ENCODE measurements around the gene PLPP6. TPM values are rescaled to one million over a fixed set of nuclear protein-coding genes. Genes with fewer than 3 reads are reported as not detected.

PLPP6 gene
- total RNA-seq, 4 donors from 2014 or later: 2.5 to 3.1 (median 2.5) TPM

DNA sequence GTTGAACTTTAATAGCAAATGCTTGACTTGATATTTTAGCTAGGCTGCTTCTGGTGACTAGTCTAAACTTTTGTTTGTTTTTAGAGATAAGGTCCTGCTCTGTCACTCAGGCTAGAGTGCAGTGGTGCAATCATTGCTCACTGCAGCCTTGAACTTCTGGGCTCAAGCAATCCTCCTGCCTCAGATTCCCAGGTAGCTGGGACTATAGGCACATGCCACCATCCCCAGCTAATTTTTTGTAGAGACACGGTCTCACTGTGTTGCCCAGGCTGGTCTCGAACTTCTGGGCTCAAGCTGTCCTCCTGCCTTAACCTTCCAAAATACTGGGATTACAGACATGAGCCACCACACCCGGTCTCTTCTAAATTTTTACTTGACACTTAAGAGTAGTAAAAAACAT, 38.0 kb downstream of the PLPP6 start:
- Histone ChIP-seq H3K9me3 (no peaks in the 10 kb centered on the region), H3K36me3 (peaks cover 0 to 75% of the 10 kb centered on the region in 2 donors), H3K4me1 (peaks cover 0 to 6% of the 10 kb centered on the region in 2 donors), H3K4me3 (no peak overlapping the region), H3K27ac (no peak overlapping the region), H3K27me3 (no peaks in the 10 kb centered on the region)
- intact Hi-C loops (cut with DNase I; ENCODE audit: low total_unique reads): no loop called here
- in situ Hi-C loops (cut with MboI; ENCODE audit: low sequenced_read_pairs in 4 of 4): loop anchor here in 1 of 4 donors (25.0 kb wide), 1 partner anchor 112 kb away; no protein-coding TSS in a partner anchor
- no peak for DNase-seq
- no peak for ATAC-seq
- TF ChIP-seq POLR2A (IDR thresholded peaks at IDR 0.05): no peak
- TF ChIP-seq CTCF (IDR thresholded peaks at IDR 0.05 in 4 of 5, conservative IDR thresholded peaks at IDR 0.05 in 1 of 5): no peak

- Histone ChIP-seq H3K27me3 (no peaks in the 10 kb centered on the region), H3K9me3 (no peaks in the 10 kb centered on the region), H3K4me3 (no peak overlapping the region), H3K4me1 (peaks cover 0 to 6% of the 10 kb centered on the region in 2 donors), H3K27ac (peak overlapping the region in 1 of 4 donors; percentile 20), H3K36me3 (peaks cover 0 to 82% of the 10 kb centered on the region in 2 donors)
- TF ChIP-seq CTCF (IDR thresholded peaks at IDR 0.05 in 4 of 5, conservative IDR thresholded peaks at IDR 0.05 in 1 of 5) (no peak), POLR2A (IDR thresholded peaks at IDR 0.05) (no peak)
- in situ Hi-C loops (cut with MboI; ENCODE audit: low sequenced_read_pairs in 4 of 4) (loop anchor here in 1 of 4 donors (25.0 kb wide), 1 partner anchor 111 kb away; no protein-coding TSS in a partner anchor), intact Hi-C loops (cut with DNase I; ENCODE audit: low total_unique reads) (no loop called here)
- ATAC-seq (no peak), DNase-seq (no peak)
These were observed 38.8 kb downstream of the PLPP6 start for GRCh38 chr9:4700932-4701331.

GRCh38 chr9:4701526-4701925, 39.4 kb downstream of the PLPP6 start:
- Histone ChIP-seq H3K36me3 (peaks cover 0 to 84% of the 10 kb centered on the region in 2 donors), H3K4me3 (no peak overlapping the region), H3K27me3 (no peaks in the 10 kb centered on the region), H3K9me3 (no peaks in the 10 kb centered on the region), H3K4me1 (peaks cover 0 to 6% of the 10 kb centered on the region in 2 donors), H3K27ac (peak overlapping the region in 2 of 4 donors; percentile 4 to 20)
- in situ Hi-C loops (cut with MboI; ENCODE audit: low sequenced_read_pairs in 4 of 4) (loop anchor here in 1 of 4 donors (25.0 kb wide), 1 partner anchor 111 kb away; no protein-coding TSS in a partner anchor), intact Hi-C loops (cut with DNase I; ENCODE audit: low total_unique reads) (no loop called here)
- ATAC-seq (no peak), DNase-seq (no peak)
- no peak for TF ChIP-seq POLR2A (IDR thresholded peaks at IDR 0.05)
- TF ChIP-seq CTCF (IDR thresholded peaks at IDR 0.05 in 4 of 5, conservative IDR thresholded peaks at IDR 0.05 in 1 of 5): no peak

GRCh38 chr9:4704129-4704528, 42.0 kb downstream of the PLPP6 start:
- Histone ChIP-seq H3K4me3 (no peak overlapping the region), H3K27ac (no peak overlapping the region), H3K27me3 (no peaks in the 10 kb centered on the region), H3K9me3 (no peaks in the 10 kb centered on the region), H3K36me3 (peaks cover 5 to 75% of the 10 kb centered on the region in 2 donors), H3K4me1 (peaks cover 0 to 13% of the 10 kb centered on the region in 2 donors)
- no peak for DNase-seq
- TF ChIP-seq CTCF (IDR thresholded peaks at IDR 0.05 in 4 of 5, conservative IDR thresholded peaks at IDR 0.05 in 1 of 5): no peak
- intact Hi-C loops (cut with DNase I; ENCODE audit: low total_unique reads) (no loop called here), in situ Hi-C loops (cut with MboI; ENCODE audit: low sequenced_read_pairs in 4 of 4) (loop anchor here in 1 of 4 donors (25.0 kb wide), 1 partner anchor 108 kb away; no protein-coding TSS in a partner anchor)
- no peak for ATAC-seq

DNA sequence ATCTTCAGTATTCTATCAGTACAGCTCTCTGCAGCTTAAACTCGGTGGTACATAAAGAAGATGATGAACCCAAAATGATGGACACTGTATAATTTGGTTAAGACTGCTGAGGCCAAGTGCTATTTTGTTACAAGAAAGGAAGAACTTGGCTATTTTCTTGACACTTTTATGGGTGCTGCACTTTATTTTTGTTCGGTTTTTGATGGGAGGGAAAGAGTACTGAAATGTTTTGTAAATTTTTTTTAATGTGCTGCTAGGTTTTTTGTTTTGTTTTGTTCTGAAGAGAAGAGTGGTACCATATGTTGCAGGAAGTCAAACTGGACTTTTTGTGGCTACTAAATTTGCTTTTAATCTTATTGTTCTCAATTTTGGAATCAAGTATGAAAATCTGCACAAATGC, 43.9 kb downstream of the PLPP6 start:
- no peaks in the 10 kb centered on the region for H3K27me3 ChIP-seq
- ATAC-seq: no peak
- in situ Hi-C loops (cut with MboI; ENCODE audit: low sequenced_read_pairs in 4 of 4): loop anchor here in 1 of 4 donors (25.0 kb wide), 1 partner anchor 106 kb away; no protein-coding TSS in a partner anchor
- H3K4me1 ChIP-seq: peaks cover 0 to 13% of the 10 kb centered on the region in 2 donors
- H3K36me3 ChIP-seq: peaks cover 5 to 59% of the 10 kb centered on the region in 2 donors
- intact Hi-C loops (cut with DNase I; ENCODE audit: low total_unique reads): no loop called here
- no peaks in the 10 kb centered on the region for H3K9me3 ChIP-seq
- TF ChIP-seq CTCF (IDR thresholded peaks at IDR 0.05 in 4 of 5, conservative IDR thresholded peaks at IDR 0.05 in 1 of 5) (no peak), POLR2A (IDR thresholded peaks at IDR 0.05) (no peak)
- H3K4me3 ChIP-seq: no peak overlapping the region
- DNase-seq: no peak
- no peak overlapping the region for H3K27ac ChIP-seq

Data from gastrocnemius medialis (tissue), 4 donors.